Prostate gland (tissue), 2 donors: ENCODE data around the gene FAM131B.

ENCODE experiments used
- CTCF ChIP-seq, 4 experiments: fragments of 200-600 bp in 2 of 4; fragments of 450-650 bp in 2 of 4; sonication (generic) in 2 of 4; IDR thresholded peaks; 1 replicate in 3 of 4; 2 replicates in 1 of 4; pipeline ENCODE4 v1.5.1; 2016 to 2019; ENCODE audit warnings: antibody characterized with exemption in 4 of 4, mild to moderate bottlenecking in 2 of 4, moderate library complexity in 2 of 4
- POLR2A ChIP-seq: fragments of 450-650 bp; IDR thresholded peaks from one replicate; pipeline ENCODE4 v1.6.1; 2016; ENCODE audit warnings: antibody characterized with exemption, mild to moderate bottlenecking
- POLR2AphosphoS5 ChIP-seq: sonication (generic); formaldehyde crosslinking; IDR thresholded peaks from one replicate; pipeline ENCODE4 v1.6.1; 2017; ENCODE audit warnings: antibody characterized with exemption

GRCh38 chr7:143380260-143380645 lies 17.7 kb upstream of the FAM131B start:
- TF ChIP-seq CTCF (IDR thresholded peaks at IDR 0.05) = peak; percentile 84 to 91 (median 90)
- peak; percentile 23 for TF ChIP-seq POLR2A
- TF ChIP-seq POLR2AphosphoS5 = peak; percentile 28
